Measurements from ENCODE around the gene HS6ST2.

Gene HS6ST2

GRCh38 chrX:132615391-132616131 is 342.9 kb downstream of the HS6ST2 start:
- DNase-seq (ENCODE audit: low read depth in 2 of 2), result peak in 1 of 2 donors; percentile 4

- no peak for DNase-seq (ENCODE audit: low read depth in 2 of 2)
Observed at GRCh38 chrX:132614297-132614696, 344.1 kb downstream of the HS6ST2 start.

- no peak for DNase-seq (ENCODE audit: low read depth in 2 of 2)
Observed at GRCh38 chrX:132613801-132614200, 344.6 kb downstream of the HS6ST2 start.

GRCh38 chrX:132612821-132613564 is 345.4 kb downstream of the HS6ST2 start:
- no peak for DNase-seq (ENCODE audit: low read depth in 2 of 2)

GRCh38 chrX:132610536-132610935 is 347.9 kb downstream of the HS6ST2 start:
- DNase-seq (ENCODE audit: low read depth in 2 of 2), result no peak

- DNase-seq (ENCODE audit: low read depth in 2 of 2), result no peak
Observed at GRCh38 chrX:132609362-132609848, 349.0 kb downstream of the HS6ST2 start.

- DNase-seq (ENCODE audit: low read depth in 2 of 2), result no peak
Observed at GRCh38 chrX:132603700-132604286, 354.6 kb downstream of the HS6ST2 start.

- no peak for DNase-seq (ENCODE audit: low read depth in 2 of 2)
Observed at GRCh38 chrX:132602701-132603100, 355.7 kb downstream of the HS6ST2 start.

- DNase-seq (ENCODE audit: low read depth in 2 of 2), result no peak
Observed at GRCh38 chrX:132594999-132595398, 363.4 kb downstream of the HS6ST2 start.

GRCh38 chrX:132594129-132594528 is 364.3 kb downstream of the HS6ST2 start:
- no peak for DNase-seq (ENCODE audit: low read depth in 2 of 2)

- no peak for DNase-seq (ENCODE audit: low read depth in 2 of 2)
Observed at GRCh38 chrX:132592880-132593279, 365.5 kb downstream of the HS6ST2 start.

- DNase-seq (ENCODE audit: low read depth in 2 of 2), result no peak
Observed at GRCh38 chrX:132591719-132592275, 366.6 kb downstream of the HS6ST2 start.

- DNase-seq (ENCODE audit: low read depth in 2 of 2), result no peak
Observed at GRCh38 chrX:132590350-132591026, 367.9 kb downstream of the HS6ST2 start.

- DNase-seq (ENCODE audit: low read depth in 2 of 2), result no peak
Observed at GRCh38 chrX:132584936-132585335, 373.5 kb downstream of the HS6ST2 start.

- no peak for DNase-seq (ENCODE audit: low read depth in 2 of 2)
Observed at GRCh38 chrX:132576939-132577338, 381.5 kb downstream of the HS6ST2 start.
